ENCODE measurements around the gene INO80E. TPM values are rescaled to one million over a fixed set of nuclear protein-coding genes. Genes with fewer than 3 reads are reported as not detected.
A peak's percentile ranks its signal among the peaks of the same experiment; 100 is the strongest.

INO80E gene
- polyA plus RNA-seq, 2 of the 4 experiments (the other 2 are of a cell fraction) = 41.3 to 89.0 TPM

- H3K27ac ChIP-seq = peak overlapping the region; percentile 90 to 98; a peak in 4 of 6 replicates
- H3K4me3 ChIP-seq = peak overlapping the region; percentile 67
- DNase-seq (ENCODE audit: low read depth in 1 of 2, low spot score in 1 of 2) = no peak
- ChIA-PET CTCF (interaction anchor here (0.6 to 2.0 kb wide), 9 partner anchors 8 to 150 kb away, joined by 3 to 7 read pairs (median 3); partner anchors contain the start of gene TMEM219), POLR2A (no interaction called here)
- WGBS (ENCODE audit: missing lambda C conversion rate) = 84% methylated on average over 5 of the region's 5 CpGs
- H3K9me3 ChIP-seq = peaks cover 4% of the 10 kb centered on the region; the same call in 1 of the 3 replicates
- peak overlapping the region; percentile 97 for H3K4me2 ChIP-seq
- no peak for FAIRE-seq
- H3K4me1 ChIP-seq = peaks cover 19% of the 10 kb centered on the region
- no peak for TF ChIP-seq TFCP2L1 (CRISPR knock-in tag; IDR thresholded peaks at IDR 0.05)
- peak; percentile 100 for TF ChIP-seq ESRRA (IDR thresholded peaks at IDR 0.05; ENCODE audit: borderline replicate concordance, low read length)
- TF ChIP-seq BHLHE40 (IDR thresholded peaks at IDR 0.05; ENCODE audit: low read depth, low read length) = no peak
- TF ChIP-seq KDM1A (IDR thresholded peaks at IDR 0.05; ENCODE audit: low read depth) = peak; percentile 55; the same call in 1 of the 2 replicates
- no peak for TF ChIP-seq KDM5A (IDR thresholded peaks at IDR 0.05)
- ATAC-seq = no peak
Observed at GRCh38 chr16:29975134-29975538, 20.9 kb upstream of the INO80E start.

- Histone ChIP-seq H3K27ac (peak overlapping the region in 1 of 2 experiments; percentile 98; a peak in 3 of 6 replicates), H3K4me3 (peak overlapping the region; percentile 67), H3K4me2 (peak overlapping the region; percentile 97), H3K9me3 (peaks cover 4% of the 10 kb centered on the region; the same call in 1 of the 3 replicates), H3K4me1 (peaks cover 19% of the 10 kb centered on the region)
- no peak for ATAC-seq
- CTCF ChIA-PET = interaction anchor here (0.6 to 2.0 kb wide), 9 partner anchors 9 to 275 kb away, joined by 3 to 7 read pairs (median 3); partner anchors contain the start of gene TMEM219
- no peak for TF ChIP-seq HDAC2 (IDR thresholded peaks at IDR 0.05)
- TF ChIP-seq SREBF2 (IDR thresholded peaks at IDR 0.05) = no peak
- no peak for TF ChIP-seq JUN (IDR thresholded peaks at IDR 0.05)
- TF ChIP-seq ZC3H11A (IDR thresholded peaks at IDR 0.05) = no peak
- no peak for TF ChIP-seq FOSL2 (IDR thresholded peaks at IDR 0.05)
- no peak for TF ChIP-seq FOSL2 (CRISPR knock-in tag; IDR thresholded peaks at IDR 0.05)
- TF ChIP-seq KDM5A (IDR thresholded peaks at IDR 0.05) = no peak
- TF ChIP-seq POLR2A (IDR thresholded peaks at IDR 0.05; ENCODE audit: low read length) = no peak
- TF ChIP-seq EHMT2 (IDR thresholded peaks at IDR 0.05; ENCODE audit: low read depth) = no peak
- TF ChIP-seq, protein P1, sequence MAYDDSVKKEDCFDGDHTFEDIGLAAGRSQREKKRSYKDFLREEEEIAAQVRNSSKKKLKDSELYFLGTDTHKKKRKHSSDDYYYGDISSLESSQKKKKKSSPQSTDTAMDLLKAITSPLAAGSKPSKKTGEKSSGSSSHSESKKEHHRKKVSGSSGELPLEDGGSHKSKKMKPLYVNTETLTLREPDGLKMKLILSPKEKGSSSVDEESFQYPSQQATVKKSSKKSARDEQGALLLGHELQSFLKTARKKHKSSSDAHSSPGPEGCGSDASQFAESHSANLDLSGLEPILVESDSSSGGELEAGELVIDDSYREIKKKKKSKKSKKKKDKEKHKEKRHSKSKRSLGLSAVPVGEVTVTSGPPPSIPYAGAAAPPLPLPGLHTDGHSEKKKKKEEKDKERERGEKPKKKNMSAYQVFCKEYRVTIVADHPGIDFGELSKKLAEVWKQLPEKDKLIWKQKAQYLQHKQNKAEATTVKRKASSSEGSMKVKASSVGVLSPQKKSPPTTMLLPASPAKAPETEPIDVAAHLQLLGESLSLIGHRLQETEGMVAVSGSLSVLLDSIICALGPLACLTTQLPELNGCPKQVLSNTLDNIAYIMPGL (CRISPR knock-in tag; IDR thresholded peaks at IDR 0.05; ENCODE audit: borderline replicate concordance) = no peak
- TF ChIP-seq ESRRA (IDR thresholded peaks at IDR 0.05; ENCODE audit: borderline replicate concordance, low read length) = no peak
- TF ChIP-seq NR3C1 (IDR thresholded peaks at IDR 0.05) = no peak
- TF ChIP-seq RARB (CRISPR knock-in tag; IDR thresholded peaks at IDR 0.05) = no peak
- TF ChIP-seq GATA3 (IDR thresholded peaks at IDR 0.05; ENCODE audit: borderline replicate concordance) = no peak
- no peak for TF ChIP-seq RAD21 (conservative IDR thresholded peaks at IDR 0.05 in 1 of 2, IDR thresholded peaks at IDR 0.05 in 1 of 2)
- TF ChIP-seq, protein P2, sequence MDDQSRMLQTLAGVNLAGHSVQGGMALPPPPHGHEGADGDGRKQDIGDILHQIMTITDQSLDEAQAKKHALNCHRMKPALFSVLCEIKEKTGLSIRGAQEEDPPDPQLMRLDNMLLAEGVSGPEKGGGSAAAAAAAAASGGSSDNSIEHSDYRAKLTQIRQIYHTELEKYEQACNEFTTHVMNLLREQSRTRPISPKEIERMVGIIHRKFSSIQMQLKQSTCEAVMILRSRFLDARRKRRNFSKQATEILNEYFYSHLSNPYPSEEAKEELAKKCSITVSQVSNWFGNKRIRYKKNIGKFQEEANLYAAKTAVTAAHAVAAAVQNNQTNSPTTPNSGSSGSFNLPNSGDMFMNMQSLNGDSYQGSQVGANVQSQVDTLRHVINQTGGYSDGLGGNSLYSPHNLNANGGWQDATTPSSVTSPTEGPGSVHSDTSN (IDR thresholded peaks at IDR 0.05) = no peak
- TF ChIP-seq NPAS2 (CRISPR knock-in tag; IDR thresholded peaks at IDR 0.05; ENCODE audit: borderline replicate concordance) = no peak
- no peak for TF ChIP-seq ZNF302 (CRISPR knock-in tag; IDR thresholded peaks at IDR 0.05)
- no peak for TF ChIP-seq EHF (CRISPR knock-in tag; IDR thresholded peaks at IDR 0.05)
- no peak for TF ChIP-seq ZFP36 (IDR thresholded peaks at IDR 0.05; ENCODE audit: borderline replicate concordance, partially characterized antibody)
- POLR2A ChIA-PET = no interaction called here
- WGBS (ENCODE audit: missing lambda C conversion rate) = 57% methylated on average over 6 of the region's 6 CpGs
- DNase-seq (ENCODE audit: low read depth in 1 of 2, low spot score in 1 of 2) = no peak
- no peak for FAIRE-seq
Observed at GRCh38 chr16:29975811-29976511, 20.1 kb upstream of the INO80E start.

Data from A549 (cell line).